Prostate gland (tissue), 2 donors: Measurements from ENCODE around the gene URI1.

ENCODE experiments used
- POLR2A ChIP-seq: fragments of 450-650 bp; IDR thresholded peaks from one replicate; pipeline ENCODE4 v1.6.1; 2016; ENCODE audit warnings: antibody characterized with exemption, mild to moderate bottlenecking
- POLR2AphosphoS5 ChIP-seq: sonication (generic); formaldehyde crosslinking; IDR thresholded peaks from one replicate; pipeline ENCODE4 v1.6.1; 2017; ENCODE audit warnings: antibody characterized with exemption
- TF ChIP-seq, protein P1 (sequence below), 4 experiments: fragments of 200-600 bp in 2 of 4; fragments of 450-650 bp in 2 of 4; sonication (generic) in 2 of 4; IDR thresholded peaks; 1 replicate in 3 of 4; 2 replicates in 1 of 4; pipeline ENCODE4 v1.5.1; 2016 to 2019; ENCODE audit warnings: antibody characterized with exemption in 4 of 4, mild to moderate bottlenecking in 2 of 4, moderate library complexity in 2 of 4

DNA sequence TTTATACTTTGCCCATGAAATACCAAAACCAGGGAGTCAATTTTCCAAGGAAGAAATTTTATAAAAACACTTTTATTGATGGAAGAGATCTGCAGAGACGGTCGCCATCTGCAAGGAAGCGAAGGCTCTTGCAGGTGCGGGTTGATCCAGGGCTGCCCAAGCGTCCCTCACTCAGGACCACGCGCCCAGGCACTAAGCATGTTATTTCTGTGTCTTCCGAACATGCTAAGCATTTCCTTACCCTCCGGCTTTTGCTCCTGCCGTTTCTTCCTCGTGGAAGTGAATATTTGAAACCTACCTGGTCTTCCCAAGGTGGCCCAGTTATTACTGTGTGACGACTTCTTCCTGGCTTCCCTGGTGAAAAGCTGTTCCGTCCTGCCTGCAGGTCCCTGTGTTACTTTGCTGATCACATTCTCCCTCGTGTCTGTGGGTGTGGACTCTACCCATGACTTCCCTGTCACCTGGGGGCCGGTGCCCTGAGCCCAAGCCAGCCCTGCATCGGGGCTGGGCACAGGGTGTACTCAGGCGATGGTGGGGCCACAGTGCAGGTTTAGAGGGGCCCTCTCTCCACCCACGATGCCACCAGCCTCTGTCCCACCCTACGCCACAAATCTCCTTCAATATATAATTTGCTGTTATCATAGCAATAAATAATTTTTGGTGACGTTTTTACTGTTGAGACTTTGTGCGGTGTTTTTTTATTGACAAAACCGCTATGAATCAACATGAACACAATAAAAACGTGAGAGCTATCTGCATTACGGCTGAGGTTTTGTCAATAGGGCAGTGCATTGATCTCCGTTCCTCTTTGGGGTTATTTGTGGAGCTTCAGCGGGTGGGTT, 119.4 kb downstream of the URI1 start:
- TF ChIP-seq, protein P1, sequence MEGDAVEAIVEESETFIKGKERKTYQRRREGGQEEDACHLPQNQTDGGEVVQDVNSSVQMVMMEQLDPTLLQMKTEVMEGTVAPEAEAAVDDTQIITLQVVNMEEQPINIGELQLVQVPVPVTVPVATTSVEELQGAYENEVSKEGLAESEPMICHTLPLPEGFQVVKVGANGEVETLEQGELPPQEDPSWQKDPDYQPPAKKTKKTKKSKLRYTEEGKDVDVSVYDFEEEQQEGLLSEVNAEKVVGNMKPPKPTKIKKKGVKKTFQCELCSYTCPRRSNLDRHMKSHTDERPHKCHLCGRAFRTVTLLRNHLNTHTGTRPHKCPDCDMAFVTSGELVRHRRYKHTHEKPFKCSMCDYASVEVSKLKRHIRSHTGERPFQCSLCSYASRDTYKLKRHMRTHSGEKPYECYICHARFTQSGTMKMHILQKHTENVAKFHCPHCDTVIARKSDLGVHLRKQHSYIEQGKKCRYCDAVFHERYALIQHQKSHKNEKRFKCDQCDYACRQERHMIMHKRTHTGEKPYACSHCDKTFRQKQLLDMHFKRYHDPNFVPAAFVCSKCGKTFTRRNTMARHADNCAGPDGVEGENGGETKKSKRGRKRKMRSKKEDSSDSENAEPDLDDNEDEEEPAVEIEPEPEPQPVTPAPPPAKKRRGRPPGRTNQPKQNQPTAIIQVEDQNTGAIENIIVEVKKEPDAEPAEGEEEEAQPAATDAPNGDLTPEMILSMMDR (IDR thresholded peaks at IDR 0.05): no peak
- TF ChIP-seq POLR2A (no peak), POLR2AphosphoS5 (no peak)
